HL-60 (cell line): ENCODE results near the gene SOSTDC1.

ENCODE experiments used
- GABPA ChIP-seq: IDR thresholded peaks from 2 replicates; pipeline ENCODE4 v1.6.1; 2012; ENCODE audit warnings: low read depth
- POLR2AphosphoS5 ChIP-seq: IDR thresholded peaks from 2 replicates; pipeline ENCODE4 v1.6.1; 2012; ENCODE audit warnings: low read depth
- TF ChIP-seq, protein P1 (sequence below): IDR thresholded peaks from one replicate; pipeline ENCODE4 v1.5.1; 2011; ENCODE audit warnings: low read length, control low read depth, inconsistent platforms; ENCODE audit not compliant: insufficient read depth
- TF ChIP-seq, protein P2 (sequence below): IDR thresholded peaks from 2 replicates; pipeline ENCODE4 v1.6.1; 2012; ENCODE audit warnings: low read depth; ENCODE audit not compliant: insufficient replicate concordance

GRCh38 chr7:16512097-16512496 is 46.6 kb upstream of the SOSTDC1 start:
- TF ChIP-seq, protein P1, sequence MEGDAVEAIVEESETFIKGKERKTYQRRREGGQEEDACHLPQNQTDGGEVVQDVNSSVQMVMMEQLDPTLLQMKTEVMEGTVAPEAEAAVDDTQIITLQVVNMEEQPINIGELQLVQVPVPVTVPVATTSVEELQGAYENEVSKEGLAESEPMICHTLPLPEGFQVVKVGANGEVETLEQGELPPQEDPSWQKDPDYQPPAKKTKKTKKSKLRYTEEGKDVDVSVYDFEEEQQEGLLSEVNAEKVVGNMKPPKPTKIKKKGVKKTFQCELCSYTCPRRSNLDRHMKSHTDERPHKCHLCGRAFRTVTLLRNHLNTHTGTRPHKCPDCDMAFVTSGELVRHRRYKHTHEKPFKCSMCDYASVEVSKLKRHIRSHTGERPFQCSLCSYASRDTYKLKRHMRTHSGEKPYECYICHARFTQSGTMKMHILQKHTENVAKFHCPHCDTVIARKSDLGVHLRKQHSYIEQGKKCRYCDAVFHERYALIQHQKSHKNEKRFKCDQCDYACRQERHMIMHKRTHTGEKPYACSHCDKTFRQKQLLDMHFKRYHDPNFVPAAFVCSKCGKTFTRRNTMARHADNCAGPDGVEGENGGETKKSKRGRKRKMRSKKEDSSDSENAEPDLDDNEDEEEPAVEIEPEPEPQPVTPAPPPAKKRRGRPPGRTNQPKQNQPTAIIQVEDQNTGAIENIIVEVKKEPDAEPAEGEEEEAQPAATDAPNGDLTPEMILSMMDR, result no peak
- no peak for TF ChIP-seq POLR2AphosphoS5
- TF ChIP-seq, protein P2, sequence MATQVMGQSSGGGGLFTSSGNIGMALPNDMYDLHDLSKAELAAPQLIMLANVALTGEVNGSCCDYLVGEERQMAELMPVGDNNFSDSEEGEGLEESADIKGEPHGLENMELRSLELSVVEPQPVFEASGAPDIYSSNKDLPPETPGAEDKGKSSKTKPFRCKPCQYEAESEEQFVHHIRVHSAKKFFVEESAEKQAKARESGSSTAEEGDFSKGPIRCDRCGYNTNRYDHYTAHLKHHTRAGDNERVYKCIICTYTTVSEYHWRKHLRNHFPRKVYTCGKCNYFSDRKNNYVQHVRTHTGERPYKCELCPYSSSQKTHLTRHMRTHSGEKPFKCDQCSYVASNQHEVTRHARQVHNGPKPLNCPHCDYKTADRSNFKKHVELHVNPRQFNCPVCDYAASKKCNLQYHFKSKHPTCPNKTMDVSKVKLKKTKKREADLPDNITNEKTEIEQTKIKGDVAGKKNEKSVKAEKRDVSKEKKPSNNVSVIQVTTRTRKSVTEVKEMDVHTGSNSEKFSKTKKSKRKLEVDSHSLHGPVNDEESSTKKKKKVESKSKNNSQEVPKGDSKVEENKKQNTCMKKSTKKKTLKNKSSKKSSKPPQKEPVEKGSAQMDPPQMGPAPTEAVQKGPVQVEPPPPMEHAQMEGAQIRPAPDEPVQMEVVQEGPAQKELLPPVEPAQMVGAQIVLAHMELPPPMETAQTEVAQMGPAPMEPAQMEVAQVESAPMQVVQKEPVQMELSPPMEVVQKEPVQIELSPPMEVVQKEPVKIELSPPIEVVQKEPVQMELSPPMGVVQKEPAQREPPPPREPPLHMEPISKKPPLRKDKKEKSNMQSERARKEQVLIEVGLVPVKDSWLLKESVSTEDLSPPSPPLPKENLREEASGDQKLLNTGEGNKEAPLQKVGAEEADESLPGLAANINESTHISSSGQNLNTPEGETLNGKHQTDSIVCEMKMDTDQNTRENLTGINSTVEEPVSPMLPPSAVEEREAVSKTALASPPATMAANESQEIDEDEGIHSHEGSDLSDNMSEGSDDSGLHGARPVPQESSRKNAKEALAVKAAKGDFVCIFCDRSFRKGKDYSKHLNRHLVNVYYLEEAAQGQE, result no peak
- no peak for TF ChIP-seq GABPA
